ENCODE measurements around the gene PACSIN2. TPM values are rescaled to one million over a fixed set of nuclear protein-coding genes. Genes with fewer than 3 reads are reported as not detected.
A peak's percentile ranks its signal among the peaks of the same experiment; 100 is the strongest.

Gene PACSIN2
- total RNA-seq, 1 donor from 2014 or later, result 93.7 TPM

DNA sequence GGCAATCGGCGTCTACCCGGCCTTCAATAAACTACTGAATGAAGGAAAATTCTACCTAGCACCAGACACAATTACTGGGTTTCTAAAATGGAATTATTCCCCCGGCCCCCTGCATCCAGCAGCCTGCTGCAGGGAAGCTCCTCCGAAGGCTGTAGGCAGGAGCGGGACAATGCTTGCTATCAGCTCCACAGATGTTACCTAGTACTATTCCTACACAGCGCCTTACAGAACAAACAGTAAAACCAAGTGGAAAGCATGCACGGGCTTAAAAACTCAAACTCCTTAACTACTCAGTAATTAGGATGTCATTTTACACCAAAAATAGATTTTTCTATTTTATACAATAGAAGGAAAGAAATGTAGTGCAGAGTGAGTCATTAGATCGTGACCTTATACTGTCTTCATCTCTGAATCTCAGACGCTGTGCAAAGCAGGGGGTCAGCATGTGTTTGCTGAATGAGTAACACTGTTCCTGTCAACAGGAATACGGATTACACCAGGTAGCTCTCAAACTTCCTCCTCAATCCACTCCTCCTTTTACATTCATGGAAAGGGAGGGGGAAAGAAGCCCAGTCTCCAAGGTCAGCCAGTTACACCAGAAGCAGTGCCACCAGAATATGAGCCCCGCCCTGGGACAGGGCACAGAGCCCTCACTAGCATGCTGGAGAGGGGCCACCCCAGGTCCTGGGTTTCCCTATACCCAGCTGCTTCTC is 74.9 kb downstream of the PACSIN2 start:
- H3K4me3 Mint-ChIP-seq (ENCODE audit: unreplicated experiment), result no peak overlapping the region
- no peaks in the 10 kb centered on the region for H3K27me3 Mint-ChIP-seq (ENCODE audit: unreplicated experiment)
- peak overlapping the region; percentile 81 for H3K27ac Mint-ChIP-seq (ENCODE audit: unreplicated experiment)
- TF ChIP-seq, protein P1, sequence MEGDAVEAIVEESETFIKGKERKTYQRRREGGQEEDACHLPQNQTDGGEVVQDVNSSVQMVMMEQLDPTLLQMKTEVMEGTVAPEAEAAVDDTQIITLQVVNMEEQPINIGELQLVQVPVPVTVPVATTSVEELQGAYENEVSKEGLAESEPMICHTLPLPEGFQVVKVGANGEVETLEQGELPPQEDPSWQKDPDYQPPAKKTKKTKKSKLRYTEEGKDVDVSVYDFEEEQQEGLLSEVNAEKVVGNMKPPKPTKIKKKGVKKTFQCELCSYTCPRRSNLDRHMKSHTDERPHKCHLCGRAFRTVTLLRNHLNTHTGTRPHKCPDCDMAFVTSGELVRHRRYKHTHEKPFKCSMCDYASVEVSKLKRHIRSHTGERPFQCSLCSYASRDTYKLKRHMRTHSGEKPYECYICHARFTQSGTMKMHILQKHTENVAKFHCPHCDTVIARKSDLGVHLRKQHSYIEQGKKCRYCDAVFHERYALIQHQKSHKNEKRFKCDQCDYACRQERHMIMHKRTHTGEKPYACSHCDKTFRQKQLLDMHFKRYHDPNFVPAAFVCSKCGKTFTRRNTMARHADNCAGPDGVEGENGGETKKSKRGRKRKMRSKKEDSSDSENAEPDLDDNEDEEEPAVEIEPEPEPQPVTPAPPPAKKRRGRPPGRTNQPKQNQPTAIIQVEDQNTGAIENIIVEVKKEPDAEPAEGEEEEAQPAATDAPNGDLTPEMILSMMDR (IDR thresholded peaks at IDR 0.05; ENCODE audit: unreplicated experiment), result no peak
- peaks cover under 1% of the 10 kb centered on the region for H3K36me3 Mint-ChIP-seq (ENCODE audit: low read depth, unreplicated experiment)
- DNase-seq (ENCODE audit: low spot score), result no peak
- peaks cover 36% of the 10 kb centered on the region for H3K4me1 Mint-ChIP-seq (ENCODE audit: unreplicated experiment)
- no peaks in the 10 kb centered on the region for H3K9me3 Mint-ChIP-seq (ENCODE audit: unreplicated experiment)

DNA sequence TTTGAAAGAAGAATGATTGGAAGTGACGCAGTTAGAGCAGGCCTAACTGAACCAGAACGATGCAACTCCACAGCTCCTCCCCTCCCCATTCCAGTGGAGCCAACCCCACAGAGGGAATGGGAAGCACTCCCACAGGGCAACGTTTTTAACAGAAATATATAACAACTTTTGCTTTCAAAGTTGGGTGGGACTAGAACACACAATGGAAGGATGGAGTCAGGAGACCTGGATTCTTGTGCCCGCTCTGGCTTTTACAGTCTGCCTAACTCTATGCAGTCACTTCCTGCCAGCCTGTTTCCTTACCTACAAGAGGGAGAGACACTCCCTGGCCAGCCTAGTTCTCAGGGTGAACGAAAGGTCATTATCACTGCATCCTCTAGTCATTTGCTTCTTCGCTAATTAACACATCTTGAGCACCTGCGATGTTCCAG is 75.5 kb downstream of the PACSIN2 start:
- TF ChIP-seq, protein P1 (IDR thresholded peaks at IDR 0.05; ENCODE audit: unreplicated experiment), result no peak

DNA sequence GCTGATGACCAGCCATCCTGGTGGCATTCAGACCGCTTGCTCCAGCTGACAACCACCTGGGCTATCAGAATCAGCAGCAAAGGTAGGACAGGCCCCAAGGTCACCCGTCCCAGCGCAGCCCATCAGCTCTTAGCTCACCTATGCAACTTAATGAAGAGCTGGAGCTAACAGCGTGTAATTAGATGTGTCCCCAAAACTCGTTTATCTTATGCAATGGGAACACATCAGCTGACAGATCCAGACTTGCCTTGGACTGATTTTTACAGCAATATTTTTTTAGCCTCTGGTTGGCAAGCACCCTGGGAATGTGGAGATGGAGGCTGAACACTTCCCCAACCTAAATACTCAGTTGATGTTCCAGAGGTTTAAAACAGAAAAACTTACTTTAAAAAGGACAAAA is 76.0 kb downstream of the PACSIN2 start:
- Mint-ChIP-seq H3K4me3 (ENCODE audit: unreplicated experiment) (no peak overlapping the region), H3K27ac (ENCODE audit: unreplicated experiment) (peak overlapping the region; percentile 81), H3K36me3 (ENCODE audit: low read depth, unreplicated experiment) (no peaks in the 10 kb centered on the region), H3K9me3 (ENCODE audit: unreplicated experiment) (no peaks in the 10 kb centered on the region), H3K4me1 (ENCODE audit: unreplicated experiment) (peaks cover 32% of the 10 kb centered on the region), H3K27me3 (ENCODE audit: unreplicated experiment) (no peaks in the 10 kb centered on the region)
- DNase-seq (ENCODE audit: low spot score), result no peak
- TF ChIP-seq, protein P1 (IDR thresholded peaks at IDR 0.05; ENCODE audit: unreplicated experiment), result no peak

More for the DNA sequence above, 75.5 kb downstream of the PACSIN2 start:
- Mint-ChIP-seq H3K9me3 (ENCODE audit: unreplicated experiment) (no peaks in the 10 kb centered on the region), H3K4me3 (ENCODE audit: unreplicated experiment) (no peak overlapping the region), H3K4me1 (ENCODE audit: unreplicated experiment) (peaks cover 33% of the 10 kb centered on the region), H3K27ac (ENCODE audit: unreplicated experiment) (peak overlapping the region; percentile 81), H3K36me3 (ENCODE audit: low read depth, unreplicated experiment) (no peaks in the 10 kb centered on the region), H3K27me3 (ENCODE audit: unreplicated experiment) (no peaks in the 10 kb centered on the region)
- DNase-seq (ENCODE audit: low spot score), result no peak

DNA sequence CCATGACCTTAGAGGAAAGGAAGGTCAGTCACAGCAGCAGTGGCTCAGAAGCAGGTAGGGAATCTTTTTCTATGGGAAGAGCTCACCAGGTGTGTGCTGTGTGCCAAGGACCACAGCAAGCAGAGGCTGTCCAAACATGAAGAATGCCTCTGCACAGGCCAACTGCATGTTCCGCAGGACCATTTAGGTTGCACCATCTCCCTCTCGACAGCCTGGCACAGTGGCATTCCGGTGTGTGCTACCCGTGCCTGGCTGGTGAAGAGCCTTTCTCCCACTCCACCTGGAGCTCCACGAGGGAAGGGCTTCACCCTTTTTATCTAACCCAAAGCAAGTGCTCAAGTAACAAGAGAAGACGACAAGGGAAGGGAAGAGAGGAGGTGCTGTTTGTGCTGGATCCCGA is 76.5 kb downstream of the PACSIN2 start:
- DNase-seq (ENCODE audit: low spot score), result no peak
- Mint-ChIP-seq H3K4me1 (ENCODE audit: unreplicated experiment) (peaks cover 37% of the 10 kb centered on the region), H3K4me3 (ENCODE audit: unreplicated experiment) (no peak overlapping the region)

More for the DNA sequence above, 76.5 kb downstream of the PACSIN2 start:
- TF ChIP-seq, protein P1 (IDR thresholded peaks at IDR 0.05; ENCODE audit: unreplicated experiment), result no peak
- no peaks in the 10 kb centered on the region for H3K27me3 Mint-ChIP-seq (ENCODE audit: unreplicated experiment)
- H3K27ac Mint-ChIP-seq (ENCODE audit: unreplicated experiment), result no peak overlapping the region
- no peaks in the 10 kb centered on the region for H3K36me3 Mint-ChIP-seq (ENCODE audit: low read depth, unreplicated experiment)
- H3K9me3 Mint-ChIP-seq (ENCODE audit: unreplicated experiment), result no peaks in the 10 kb centered on the region

Measured in endothelial cell (in vitro differentiated cells).